ENCODE measurements around the gene MRPS12.

- TF ChIP-seq CTCF (CRISPR knock-in tag; IDR thresholded peaks at IDR 0.05) = no peak
- no peak for TF ChIP-seq TCF12 (IDR thresholded peaks at IDR 0.05)
- TF ChIP-seq TCF12 (CRISPR knock-in tag; IDR thresholded peaks at IDR 0.05) = no peak
- TF ChIP-seq KAT2B (IDR thresholded peaks at IDR 0.05; ENCODE audit: borderline replicate concordance, low read depth, low read length) = no peak
- no peak for TF ChIP-seq TARDBP (CRISPR knock-in tag; IDR thresholded peaks at IDR 0.05)
- TF ChIP-seq POLR2A (IDR thresholded peaks at IDR 0.05; ENCODE audit: insufficient read depth in 1 of 2, low read depth in 2 of 2, low read length in 2 of 2) = no peak
- TF ChIP-seq REST (IDR thresholded peaks at IDR 0.05; ENCODE audit: borderline replicate concordance in 1 of 2, low read depth in 1 of 2, low read length in 2 of 2) = no peak
- TF ChIP-seq NBN (conservative IDR thresholded peaks at IDR 0.05) = no peak
- no peak for TF ChIP-seq POLR2AphosphoS5 (IDR thresholded peaks at IDR 0.05; ENCODE audit: low read depth, low read length)
- no peak for TF ChIP-seq ZHX1 (CRISPR knock-in tag; IDR thresholded peaks at IDR 0.05; ENCODE audit: low read depth)
- TF ChIP-seq RBFOX2 (IDR thresholded peaks at IDR 0.05; ENCODE audit: low read depth, low read length) = no peak
- TF ChIP-seq ZNF326 (CRISPR knock-in tag; IDR thresholded peaks at IDR 0.05; ENCODE audit: borderline replicate concordance) = no peak
- TF ChIP-seq ZNF792 (CRISPR knock-in tag; IDR thresholded peaks at IDR 0.05) = no peak
- TF ChIP-seq RFX1 (IDR thresholded peaks at IDR 0.05) = no peak
- no peak for TF ChIP-seq EP300 (IDR thresholded peaks at IDR 0.05; ENCODE audit: low read depth in 2 of 2, low read length in 2 of 2)
- TF ChIP-seq EP300 (CRISPR knock-in tag; IDR thresholded peaks at IDR 0.05; ENCODE audit: borderline replicate concordance) = no peak
These were observed 2.8 kb downstream of the MRPS12 start for GRCh38 chr19:38933544-38933943.
